SK-N-SH treated with all-trans-retinoic acid at 6 μM for 48 hours (cell line): ENCODE measurements around the gene ULK1.

Source experiments
- ATAC-seq: fragments of 200-7000 bp; cut with Tn5 transposase; 3 replicates; pipeline ENCODE4 v1.9.1; 2020; ENCODE audit warnings: mild to moderate bottlenecking, moderate library complexity
- ARNTL ChIP-seq: fragments of 450-650 bp; formaldehyde crosslinking; IDR thresholded peaks from 2 replicates; pipeline ENCODE4 v1.5.0; 2020; ENCODE audit warnings: low read depth, mild to moderate bottlenecking, moderate library complexity, borderline replicate concordance
- BACH2 ChIP-seq: fragments of 250-450 bp; sonication (Bioruptor Pico); IDR thresholded peaks from 2 replicates; pipeline ENCODE4 v1.9.0; 2021; ENCODE audit warnings: mild to moderate bottlenecking, borderline replicate concordance
- CSDC2 ChIP-seq: fragments of 250-450 bp; sonication (Bioruptor Pico); IDR thresholded peaks from 2 replicates; pipeline ENCODE4 v1.5.0; 2020; ENCODE audit warnings: mild to moderate bottlenecking, moderate library complexity
- ESRRG ChIP-seq: fragments of 250-450 bp; sonication (Bioruptor Pico); IDR thresholded peaks from 2 replicates; pipeline ENCODE4 v1.6.1; 2021; ENCODE audit warnings: mild to moderate bottlenecking
- GLIS3 ChIP-seq: fragments of 250-450 bp; sonication (Bioruptor Pico); IDR thresholded peaks from 2 replicates; pipeline ENCODE4 v1.5.0; 2020; ENCODE audit warnings: mild to moderate bottlenecking, moderate library complexity
- ISL1 ChIP-seq: fragments of 250-450 bp; sonication (Bioruptor Pico); IDR thresholded peaks from 2 replicates; pipeline ENCODE4 v2.1.2; 2022; ENCODE audit warnings: mild to moderate bottlenecking, moderate library complexity
- OSR1 ChIP-seq: fragments of 250-450 bp; sonication (Bioruptor Pico); IDR thresholded peaks from 2 replicates; pipeline ENCODE4 v1.8.0; 2022; ENCODE audit warnings: moderate library complexity, mild to moderate bottlenecking, inconsistent platforms
- PATZ1 ChIP-seq: fragments of 250-450 bp; sonication (Bioruptor Pico); IDR thresholded peaks from 2 replicates; pipeline ENCODE4 v1.8.0; 2020; ENCODE audit warnings: mild to moderate bottlenecking, moderate library complexity, borderline replicate concordance
- PPARA ChIP-seq: fragments of 250-450 bp; sonication (Bioruptor Pico); IDR thresholded peaks from 2 replicates; pipeline ENCODE4 v1.5.0; 2020; ENCODE audit warnings: mild to moderate bottlenecking, borderline replicate concordance
- RARB ChIP-seq: fragments of 250-450 bp; sonication (Bioruptor Pico); IDR thresholded peaks from 2 replicates; pipeline ENCODE4 v1.8.0; 2021; ENCODE audit warnings: mild to moderate bottlenecking, moderate library complexity
- SNAI2 ChIP-seq: fragments of 250-450 bp; sonication (Bioruptor Pico); IDR thresholded peaks from 2 replicates; pipeline ENCODE4 v1.5.0; 2020; ENCODE audit warnings: mild to moderate bottlenecking, moderate library complexity
- TCF4 ChIP-seq: fragments of 250-450 bp; sonication (Bioruptor Pico); IDR thresholded peaks from 2 replicates; pipeline ENCODE4 v1.8.0; 2021; ENCODE audit warnings: mild to moderate bottlenecking, moderate library complexity, borderline replicate concordance
- TOX ChIP-seq: fragments of 250-450 bp; sonication (Bioruptor Pico); IDR thresholded peaks from 2 replicates; pipeline ENCODE4 v1.8.0; 2021; ENCODE audit warnings: mild to moderate bottlenecking, moderate library complexity, borderline replicate concordance
- TSHZ2 ChIP-seq: fragments of 250-450 bp; sonication (Bioruptor Pico); IDR thresholded peaks from 2 replicates; pipeline ENCODE4 v1.5.0; 2020; ENCODE audit warnings: mild to moderate bottlenecking, moderate library complexity
- ZC3H10 ChIP-seq: fragments of 250-450 bp; sonication (Bioruptor Pico); IDR thresholded peaks from 2 replicates; pipeline ENCODE4 v1.5.1; 2021; ENCODE audit warnings: mild to moderate bottlenecking, moderate library complexity
- ZFP3 ChIP-seq: fragments of 250-450 bp; sonication (Bioruptor Pico); IDR thresholded peaks from 2 replicates; pipeline ENCODE4 v1.5.0; 2020; ENCODE audit warnings: mild to moderate bottlenecking, moderate library complexity
- ZFP30 ChIP-seq: fragments of 450-650 bp; formaldehyde crosslinking; IDR thresholded peaks from 2 replicates; pipeline ENCODE4 v1.5.0; 2022; ENCODE audit warnings: mild to moderate bottlenecking, moderate library complexity
- ZNF565 ChIP-seq: fragments of 450-650 bp; formaldehyde crosslinking; conservative IDR thresholded peaks from 2 replicates; pipeline ENCODE4 v1.5.0; 2020; ENCODE audit warnings: low read depth, mild to moderate bottlenecking, moderate library complexity
- ZNF8 ChIP-seq: fragments of 450-650 bp; formaldehyde crosslinking; IDR thresholded peaks from 2 replicates; pipeline ENCODE4 v1.5.0; 2020; ENCODE audit warnings: mild to moderate bottlenecking, moderate library complexity
- TF ChIP-seq, protein P1 (sequence below): fragments of 250-450 bp; sonication (Bioruptor Pico); IDR thresholded peaks from 2 replicates; pipeline ENCODE4 v1.5.1; 2020; ENCODE audit warnings: low read depth, mild to moderate bottlenecking, moderate library complexity
- TF ChIP-seq, protein P2 (sequence below): fragments of 250-450 bp; sonication (Bioruptor Pico); IDR thresholded peaks from 2 replicates; pipeline ENCODE4 v1.5.1; 2021; ENCODE audit warnings: mild to moderate bottlenecking, moderate library complexity
- TF ChIP-seq, protein P3 (sequence below): fragments of 250-450 bp; sonication (Bioruptor Pico); IDR thresholded peaks from 2 replicates; pipeline ENCODE4 v1.8.0; 2021; ENCODE audit warnings: low read depth, mild to moderate bottlenecking, moderate library complexity, borderline replicate concordance

Gene ULK1

DNA sequence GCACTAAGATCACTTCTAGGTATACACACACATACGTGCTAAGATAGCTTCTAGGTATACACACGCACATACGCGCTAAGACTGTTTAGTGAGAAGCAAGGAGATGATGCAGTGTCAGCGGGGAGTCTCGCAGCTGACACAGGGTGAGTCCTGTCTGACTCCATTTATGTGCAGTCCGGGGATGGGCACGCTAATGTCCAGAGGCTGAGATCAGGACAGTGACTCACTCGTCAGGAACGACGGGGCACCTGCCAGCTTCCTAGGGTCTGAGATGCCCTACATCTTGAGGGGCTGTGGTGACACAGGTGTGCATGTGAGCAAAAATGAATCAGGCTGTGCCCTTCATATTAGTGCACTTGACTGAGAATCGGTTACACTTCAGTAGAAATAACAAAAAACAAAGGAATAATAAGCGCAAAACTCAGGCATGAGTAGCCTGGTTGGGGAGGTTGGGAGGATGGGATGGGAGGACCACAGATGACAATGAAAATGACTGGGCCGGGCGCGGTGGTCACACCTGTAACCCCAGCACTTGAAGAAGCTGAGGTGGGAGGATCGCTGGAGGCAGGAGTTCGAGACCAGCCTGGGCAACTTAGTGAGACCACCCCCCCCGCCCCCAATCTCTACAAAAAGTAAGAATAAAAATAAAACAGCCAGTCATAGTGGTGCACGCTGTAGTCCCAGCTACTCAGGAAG lies 29.1 kb upstream of the ULK1 start:
- no peak for TF ChIP-seq CSDC2 (CRISPR knock-in tag)
- TF ChIP-seq OSR1 (CRISPR knock-in tag) = no peak
- no peak for TF ChIP-seq ZC3H10 (CRISPR knock-in tag)
- no peak for TF ChIP-seq GLIS3 (CRISPR knock-in tag)
- TF ChIP-seq RARB (CRISPR knock-in tag) = no peak
- no peak for TF ChIP-seq PPARA (CRISPR knock-in tag)
- no peak for TF ChIP-seq SNAI2
- peak; percentile 46; the same call in 1 of the 3 replicates for ATAC-seq

DNA sequence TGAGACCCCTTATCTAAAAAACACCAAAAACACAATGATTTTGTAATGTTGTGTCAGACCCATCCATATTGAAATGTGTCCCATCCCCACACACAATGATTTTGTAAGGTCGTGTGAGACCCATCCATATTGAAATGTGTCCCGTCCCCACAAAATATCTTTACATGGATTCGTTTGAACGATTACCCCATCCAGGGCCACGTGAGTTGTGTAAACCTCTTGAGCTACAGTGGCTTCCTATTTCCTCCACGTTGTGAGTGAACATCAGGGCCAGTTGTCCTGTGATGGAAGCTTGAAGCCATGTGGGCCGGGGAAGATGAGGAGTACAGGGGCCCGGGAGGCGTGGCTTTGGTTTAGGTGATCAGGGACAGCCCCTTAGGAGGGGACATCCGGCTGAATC lies 27.0 kb upstream of the ULK1 start:
- no peak for ATAC-seq
- TF ChIP-seq TSHZ2 (CRISPR knock-in tag) = no peak
- no peak for TF ChIP-seq BACH2 (CRISPR knock-in tag)
- TF ChIP-seq RARB (CRISPR knock-in tag) = no peak
- no peak for TF ChIP-seq TOX (CRISPR knock-in tag)
- TF ChIP-seq OSR1 (CRISPR knock-in tag) = no peak
- no peak for TF ChIP-seq ZNF565 (CRISPR knock-in tag)
- TF ChIP-seq TCF4 = no peak
- no peak for TF ChIP-seq PPARA (CRISPR knock-in tag)
- TF ChIP-seq ARNTL (CRISPR knock-in tag) = no peak
- no peak for TF ChIP-seq ZFP30 (CRISPR knock-in tag)
- TF ChIP-seq ESRRG = no peak
- TF ChIP-seq, protein P1, sequence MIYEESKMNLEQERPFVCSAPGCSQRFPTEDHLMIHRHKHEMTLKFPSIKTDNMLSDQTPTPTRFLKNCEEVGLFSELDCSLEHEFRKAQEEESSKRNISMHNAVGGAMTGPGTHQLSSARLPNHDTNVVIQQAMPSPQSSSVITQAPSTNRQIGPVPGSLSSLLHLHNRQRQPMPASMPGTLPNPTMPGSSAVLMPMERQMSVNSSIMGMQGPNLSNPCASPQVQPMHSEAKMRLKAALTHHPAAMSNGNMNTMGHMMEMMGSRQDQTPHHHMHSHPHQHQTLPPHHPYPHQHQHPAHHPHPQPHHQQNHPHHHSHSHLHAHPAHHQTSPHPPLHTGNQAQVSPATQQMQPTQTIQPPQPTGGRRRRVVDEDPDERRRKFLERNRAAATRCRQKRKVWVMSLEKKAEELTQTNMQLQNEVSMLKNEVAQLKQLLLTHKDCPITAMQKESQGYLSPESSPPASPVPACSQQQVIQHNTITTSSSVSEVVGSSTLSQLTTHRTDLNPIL = no peak
- TF ChIP-seq SNAI2 = no peak
- TF ChIP-seq ZC3H10 (CRISPR knock-in tag) = no peak

DNA sequence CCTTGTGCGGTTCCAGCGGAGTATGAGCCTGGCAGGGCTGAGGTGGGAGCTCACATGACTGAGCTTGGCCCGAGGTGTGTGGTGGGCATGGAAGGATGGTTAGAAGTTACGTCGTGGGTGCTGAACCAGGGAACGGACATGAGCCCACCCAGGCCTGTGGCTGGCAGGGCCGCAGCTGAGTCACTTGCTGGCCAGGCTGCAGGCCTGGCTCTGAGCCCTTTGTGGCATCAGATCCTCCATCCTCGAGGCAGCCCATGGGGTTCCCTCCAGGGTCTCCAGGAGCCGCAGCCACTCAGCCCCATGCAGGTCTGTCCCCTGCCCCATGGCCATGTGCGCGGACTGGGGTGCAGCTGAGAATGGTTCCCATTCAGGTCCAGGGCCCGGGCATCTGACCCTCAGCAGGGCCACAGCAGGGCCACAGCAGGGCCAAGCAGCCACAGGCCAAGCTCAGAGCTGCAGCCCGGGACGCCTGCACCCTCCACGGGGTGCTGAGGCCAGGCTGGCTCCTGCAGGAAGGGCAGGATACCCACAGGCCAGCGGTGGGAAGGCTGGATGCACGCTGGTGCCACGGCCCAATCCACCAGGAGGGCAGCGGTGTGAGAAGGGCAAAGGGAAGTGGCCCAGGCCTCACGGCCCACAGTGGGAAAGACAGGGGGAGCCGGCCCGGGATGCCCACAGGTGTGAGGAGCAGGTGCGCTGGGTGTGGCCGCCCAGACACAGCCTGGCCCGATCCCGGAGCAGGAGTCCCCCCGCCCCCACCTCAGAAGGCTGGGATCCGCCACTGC lies 26.3 kb upstream of the ULK1 start:
- ATAC-seq = no peak
- TF ChIP-seq PATZ1 (CRISPR knock-in tag) (no peak), ISL1 (no peak), TSHZ2 (CRISPR knock-in tag) (no peak), ZC3H10 (CRISPR knock-in tag) (no peak), TOX (CRISPR knock-in tag) (no peak), ZFP30 (CRISPR knock-in tag) (no peak), ZFP3 (CRISPR knock-in tag) (no peak), TCF4 (no peak), OSR1 (CRISPR knock-in tag) (no peak), ZNF565 (CRISPR knock-in tag) (no peak), GLIS3 (CRISPR knock-in tag) (no peak), ZNF8 (CRISPR knock-in tag) (no peak), PPARA (CRISPR knock-in tag) (no peak), BACH2 (CRISPR knock-in tag) (no peak), CSDC2 (CRISPR knock-in tag) (no peak), RARB (CRISPR knock-in tag) (no peak)
- TF ChIP-seq, protein P2, sequence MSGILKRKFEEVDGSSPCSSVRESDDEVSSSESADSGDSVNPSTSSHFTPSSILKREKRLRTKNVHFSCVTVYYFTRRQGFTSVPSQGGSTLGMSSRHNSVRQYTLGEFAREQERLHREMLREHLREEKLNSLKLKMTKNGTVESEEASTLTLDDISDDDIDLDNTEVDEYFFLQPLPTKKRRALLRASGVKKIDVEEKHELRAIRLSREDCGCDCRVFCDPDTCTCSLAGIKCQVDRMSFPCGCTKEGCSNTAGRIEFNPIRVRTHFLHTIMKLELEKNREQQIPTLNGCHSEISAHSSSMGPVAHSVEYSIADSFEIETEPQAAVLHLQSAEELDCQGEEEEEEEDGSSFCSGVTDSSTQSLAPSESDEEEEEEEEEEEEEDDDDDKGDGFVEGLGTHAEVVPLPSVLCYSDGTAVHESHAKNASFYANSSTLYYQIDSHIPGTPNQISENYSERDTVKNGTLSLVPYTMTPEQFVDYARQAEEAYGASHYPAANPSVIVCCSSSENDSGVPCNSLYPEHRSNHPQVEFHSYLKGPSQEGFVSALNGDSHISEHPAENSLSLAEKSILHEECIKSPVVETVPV (CRISPR knock-in tag) = no peak
- TF ChIP-seq, protein P3, sequence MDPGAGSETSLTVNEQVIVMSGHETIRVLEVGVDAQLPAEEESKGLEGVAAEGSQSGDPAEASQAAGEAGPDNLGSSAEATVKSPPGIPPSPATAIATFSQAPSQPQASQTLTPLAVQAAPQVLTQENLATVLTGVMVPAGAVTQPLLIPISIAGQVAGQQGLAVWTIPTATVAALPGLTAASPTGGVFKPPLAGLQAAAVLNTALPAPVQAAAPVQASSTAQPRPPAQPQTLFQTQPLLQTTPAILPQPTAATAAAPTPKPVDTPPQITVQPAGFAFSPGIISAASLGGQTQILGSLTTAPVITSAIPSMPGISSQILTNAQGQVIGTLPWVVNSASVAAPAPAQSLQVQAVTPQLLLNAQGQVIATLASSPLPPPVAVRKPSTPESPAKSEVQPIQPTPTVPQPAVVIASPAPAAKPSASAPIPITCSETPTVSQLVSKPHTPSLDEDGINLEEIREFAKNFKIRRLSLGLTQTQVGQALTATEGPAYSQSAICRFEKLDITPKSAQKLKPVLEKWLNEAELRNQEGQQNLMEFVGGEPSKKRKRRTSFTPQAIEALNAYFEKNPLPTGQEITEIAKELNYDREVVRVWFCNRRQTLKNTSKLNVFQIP (CRISPR knock-in tag) = no peak
